HepG2 (cell line): ENCODE data around the gene GTF3A. TPM values are rescaled to one million over a fixed set of nuclear protein-coding genes. Genes with fewer than 3 reads are reported as not detected.

ENCODE experiments used
- CCAR2 ChIP-seq: fragments of 200-400 bp; formaldehyde crosslinking; optimal IDR thresholded peaks from 2 replicates; pipeline ENCODE3; 2018; ENCODE audit warnings: low read depth, mild to moderate bottlenecking, low read length, moderate library complexity
- GTF3A ChIP-seq: sonication (generic); formaldehyde crosslinking; conservative IDR thresholded peaks from 2 replicates; pipeline ENCODE4 v1.4.0; 2020; ENCODE audit warnings: mild to moderate bottlenecking, missing genetic modification reagents
- LRRFIP1 ChIP-seq: sonication (generic); formaldehyde crosslinking; conservative IDR thresholded peaks from 2 replicates; pipeline ENCODE4 v1.4.0; 2020; ENCODE audit warnings: missing genetic modification reagents
- NR1H2 ChIP-seq: sonication (generic); formaldehyde crosslinking; IDR thresholded peaks from 2 replicates; pipeline ENCODE4 v1.8.1; 2022; ENCODE audit warnings: low read depth, missing genetic modification reagents, borderline replicate concordance
- RBFOX2 ChIP-seq: fragments of 200-400 bp; formaldehyde crosslinking; IDR thresholded peaks from 2 replicates; pipeline ENCODE4 v1.6.1; 2017; ENCODE audit warnings: low read depth, mild to moderate bottlenecking, low read length
- SKIL ChIP-seq: sonication (generic); formaldehyde crosslinking; IDR thresholded peaks from 2 replicates; pipeline ENCODE4 v1.8.0; 2022; ENCODE audit warnings: missing genetic modification reagents, mild to moderate bottlenecking, moderate library complexity, borderline replicate concordance
- SRSF1 ChIP-seq: fragments of 200-400 bp; formaldehyde crosslinking; optimal IDR thresholded peaks from 2 replicates; pipeline ENCODE3; 2017; ENCODE audit warnings: mild to moderate bottlenecking, low read depth, low read length, moderate library complexity
- TEAD2 ChIP-seq: sonication (generic); formaldehyde crosslinking; IDR thresholded peaks from 2 replicates; pipeline ENCODE4 v1.9.0; 2021; ENCODE audit warnings: missing genetic modification reagents
- TRIM24 ChIP-seq: sonication (generic); formaldehyde crosslinking; IDR thresholded peaks from 2 replicates; pipeline ENCODE4 v1.8.0; 2022; ENCODE audit warnings: mild to moderate bottlenecking, missing genetic modification reagents
- ZFX ChIP-seq: sonication (generic); formaldehyde crosslinking; IDR thresholded peaks from 2 replicates; pipeline ENCODE4 v1.4.0; 2020; ENCODE audit warnings: mild to moderate bottlenecking, low read depth, missing genetic modification reagents, moderate library complexity
- ZNF263 ChIP-seq: sonication (generic); formaldehyde crosslinking; IDR thresholded peaks from 2 replicates; pipeline ENCODE4 v1.4.0; 2020; ENCODE audit warnings: missing genetic modification reagents
- ZNF382 ChIP-seq: sonication (generic); formaldehyde crosslinking; IDR thresholded peaks from 2 replicates; pipeline ENCODE4 v1.5.0; 2020; ENCODE audit warnings: missing genetic modification reagents, mild to moderate bottlenecking, borderline replicate concordance
- ZNF703 ChIP-seq: sonication (generic); formaldehyde crosslinking; IDR thresholded peaks from 2 replicates; pipeline ENCODE4 v1.5.1; 2020; ENCODE audit warnings: missing genetic modification reagents, mild to moderate bottlenecking, moderate library complexity, borderline replicate concordance
- ZNF740 ChIP-seq: sonication (generic); formaldehyde crosslinking; IDR thresholded peaks from 2 replicates; pipeline ENCODE4 v1.4.0; 2020; ENCODE audit warnings: missing genetic modification reagents
- ZNF790 ChIP-seq: sonication (generic); formaldehyde crosslinking; IDR thresholded peaks from 2 replicates; pipeline ENCODE4 v1.8.0; 2022; ENCODE audit warnings: missing genetic modification reagents, mild to moderate bottlenecking, borderline replicate concordance
- polyA plus RNA-seq, 8 experiments: library from polyadenylated mRNA; depleted of rRNA in 3 of 8; stranded (reverse) in 7 of 8; unstranded in 1 of 8; fragments of >200 nt; fragmentation: Illumina TruSeq in 4 of 8; extraction: Trizol in 4 of 8; gene quantifications; 2 replicates each; pipeline versions ENCODE4 v1.2.1 to v1.2.3, GENCODE V29; 2011 to 2016; ENCODE audit warnings: low read depth in 4 of 8, missing spikeins in 1 of 8, mixed read lengths in 1 of 8; ENCODE audit not compliant: insufficient read depth in 1 of 8
- total RNA-seq, 5 experiments: library from RNA; depleted of rRNA; stranded (reverse); fragments of >200 nt; fragmentation: Illumina TruSeq; extraction: Trizol; gene quantifications; 2 replicates each; pipeline ENCODE4 v1.2.3, GENCODE V29; 2016; ENCODE audit warnings: low read depth in 1 of 5
- TF ChIP-seq, protein P1 (sequence below): sonication (generic); formaldehyde crosslinking; IDR thresholded peaks from 2 replicates; pipeline ENCODE4 v1.9.0; 2021; ENCODE audit warnings: missing genetic modification reagents, mild to moderate bottlenecking, borderline replicate concordance
- TF ChIP-seq, protein P2 (sequence below): sonication (generic); formaldehyde crosslinking; IDR thresholded peaks from 2 replicates; pipeline ENCODE4 v1.4.0; 2020; ENCODE audit warnings: mild to moderate bottlenecking, missing genetic modification reagents
- TF ChIP-seq, protein P3 (sequence below): sonication (generic); formaldehyde crosslinking; IDR thresholded peaks from 2 replicates; pipeline ENCODE4 v1.9.0; 2022; ENCODE audit warnings: missing genetic modification reagents, mild to moderate bottlenecking, borderline replicate concordance

Gene GTF3A
- total and polyA plus RNA-seq, 2 of the 13 experiments (the other 11 are each of a cell fraction or from before 2014, with no cell fraction given): 42.1 to 176 TPM

DNA sequence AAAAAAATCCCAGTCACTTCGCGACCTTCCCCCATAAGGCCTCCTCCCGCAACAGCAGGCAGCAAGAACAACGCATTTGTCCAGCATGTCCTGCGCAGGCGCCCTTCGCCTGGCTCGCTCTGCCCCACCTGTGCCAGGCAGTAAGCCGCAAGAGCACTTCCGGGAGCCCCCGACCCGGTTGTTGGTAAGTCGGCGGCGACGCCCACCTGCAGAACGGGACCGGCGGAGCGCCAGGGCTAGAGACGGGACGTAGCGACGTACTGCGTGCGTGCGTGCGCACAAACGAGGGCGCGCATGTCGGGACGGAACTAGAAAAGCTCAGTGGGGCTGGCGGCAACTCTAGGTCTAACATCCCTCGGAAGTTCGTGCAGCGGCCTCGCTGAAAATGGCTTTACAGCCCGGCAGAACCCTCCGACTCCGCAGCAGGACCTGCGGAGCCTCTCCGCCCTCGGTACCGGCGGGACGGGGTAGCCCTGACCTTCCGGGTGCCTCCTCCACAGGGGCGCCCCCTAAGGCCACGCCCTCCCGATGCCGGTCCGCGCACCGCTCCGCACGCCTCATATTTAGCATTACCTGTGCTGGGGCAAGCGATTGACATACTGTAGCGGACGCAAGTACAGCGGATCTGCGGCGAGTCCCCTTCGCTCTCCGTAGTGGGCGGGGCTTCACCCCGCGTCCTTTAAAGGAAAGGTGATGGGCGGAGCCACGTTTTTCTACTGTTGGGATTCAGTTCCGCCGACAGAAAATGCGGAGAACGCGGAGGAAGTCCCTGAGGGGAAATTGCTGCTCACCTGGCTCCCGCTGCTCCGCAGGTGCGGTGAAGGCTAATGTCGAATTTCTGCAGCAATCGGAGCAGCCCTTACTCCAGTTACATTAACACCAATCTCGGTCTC is 25.8 kb downstream of the GTF3A start, which contains the start of gene MTIF3 (continued):
- TF ChIP-seq ZFX (CRISPR knock-in tag) (peak; percentile 57; the same call in 1 of the 2 replicates), GTF3A (CRISPR knock-in tag) (no peak), ZNF703 (no peak), ZNF382 (CRISPR knock-in tag) (no peak), SRSF1 (peak; percentile 73), LRRFIP1 (CRISPR knock-in tag) (no peak), RBFOX2 (peak; percentile 97), SKIL (CRISPR knock-in tag) (peak; percentile 43), TEAD2 (no peak), ZNF790 (CRISPR knock-in tag) (no peak), ZNF740 (no peak), CCAR2 (no peak), ZNF263 (CRISPR knock-in tag) (peak; percentile 42; the same call in 1 of the 2 replicates), NR1H2 (CRISPR knock-in tag) (0 out of 2 replicates have a peak, but pooled peaks have one; percentile 31), TRIM24 (CRISPR knock-in tag) (no peak)
- TF ChIP-seq, protein P1, sequence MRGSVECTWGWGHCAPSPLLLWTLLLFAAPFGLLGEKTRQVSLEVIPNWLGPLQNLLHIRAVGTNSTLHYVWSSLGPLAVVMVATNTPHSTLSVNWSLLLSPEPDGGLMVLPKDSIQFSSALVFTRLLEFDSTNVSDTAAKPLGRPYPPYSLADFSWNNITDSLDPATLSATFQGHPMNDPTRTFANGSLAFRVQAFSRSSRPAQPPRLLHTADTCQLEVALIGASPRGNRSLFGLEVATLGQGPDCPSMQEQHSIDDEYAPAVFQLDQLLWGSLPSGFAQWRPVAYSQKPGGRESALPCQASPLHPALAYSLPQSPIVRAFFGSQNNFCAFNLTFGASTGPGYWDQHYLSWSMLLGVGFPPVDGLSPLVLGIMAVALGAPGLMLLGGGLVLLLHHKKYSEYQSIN (CRISPR knock-in tag): no peak
- TF ChIP-seq, protein P2, sequence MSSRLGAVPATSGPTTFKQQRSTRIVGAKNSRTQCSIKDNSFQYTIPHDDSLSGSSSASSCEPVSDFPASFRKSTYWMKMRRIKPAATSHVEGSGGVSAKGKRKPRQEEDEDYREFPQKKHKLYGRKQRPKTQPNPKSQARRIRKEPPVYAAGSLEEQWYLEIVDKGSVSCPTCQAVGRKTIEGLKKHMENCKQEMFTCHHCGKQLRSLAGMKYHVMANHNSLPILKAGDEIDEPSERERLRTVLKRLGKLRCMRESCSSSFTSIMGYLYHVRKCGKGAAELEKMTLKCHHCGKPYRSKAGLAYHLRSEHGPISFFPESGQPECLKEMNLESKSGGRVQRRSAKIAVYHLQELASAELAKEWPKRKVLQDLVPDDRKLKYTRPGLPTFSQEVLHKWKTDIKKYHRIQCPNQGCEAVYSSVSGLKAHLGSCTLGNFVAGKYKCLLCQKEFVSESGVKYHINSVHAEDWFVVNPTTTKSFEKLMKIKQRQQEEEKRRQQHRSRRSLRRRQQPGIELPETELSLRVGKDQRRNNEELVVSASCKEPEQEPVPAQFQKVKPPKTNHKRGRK: no peak
- TF ChIP-seq, protein P3, sequence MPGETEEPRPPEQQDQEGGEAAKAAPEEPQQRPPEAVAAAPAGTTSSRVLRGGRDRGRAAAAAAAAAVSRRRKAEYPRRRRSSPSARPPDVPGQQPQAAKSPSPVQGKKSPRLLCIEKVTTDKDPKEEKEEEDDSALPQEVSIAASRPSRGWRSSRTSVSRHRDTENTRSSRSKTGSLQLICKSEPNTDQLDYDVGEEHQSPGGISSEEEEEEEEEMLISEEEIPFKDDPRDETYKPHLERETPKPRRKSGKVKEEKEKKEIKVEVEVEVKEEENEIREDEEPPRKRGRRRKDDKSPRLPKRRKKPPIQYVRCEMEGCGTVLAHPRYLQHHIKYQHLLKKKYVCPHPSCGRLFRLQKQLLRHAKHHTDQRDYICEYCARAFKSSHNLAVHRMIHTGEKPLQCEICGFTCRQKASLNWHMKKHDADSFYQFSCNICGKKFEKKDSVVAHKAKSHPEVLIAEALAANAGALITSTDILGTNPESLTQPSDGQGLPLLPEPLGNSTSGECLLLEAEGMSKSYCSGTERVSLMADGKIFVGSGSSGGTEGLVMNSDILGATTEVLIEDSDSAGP (CRISPR knock-in tag): peak; percentile 94
